Esophagus squamous epithelium (tissue), 5 donors: ENCODE measurements around the gene CCDC187. TPM values are rescaled to one million over a fixed set of nuclear protein-coding genes. Genes with fewer than 3 reads are reported as not detected.

Source experiments
- DNase-seq: peaks from one replicate; lab custom pipeline; 2025; lab: John Stamatoyannopoulos, UW
- H3K27ac ChIP-seq, 4 donors: fragments of 200-600 bp; sonication (generic); one replicate each; pipeline ENCODE4 v1.5.1; 2016 to 2019; ENCODE audit warnings: mild to moderate bottlenecking in 1 of 4
- H3K27me3 ChIP-seq, 4 donors: fragments of 200-600 bp; sonication (generic); 1 replicate in 3 of 4; 2 replicates in 1 of 4; pipeline versions ENCODE4 v1.5.1 to v1.6.0; 2017 to 2021; ENCODE audit warnings: antibody characterized with exemption in 1 of 4
- H3K36me3 ChIP-seq, 3 donors: fragments of 200-600 bp; sonication (generic); one replicate each; pipeline ENCODE4 v1.5.1; 2016 to 2019
- H3K4me1 ChIP-seq, 3 donors: fragments of 200-600 bp; sonication (generic); one replicate each; pipeline ENCODE4 v1.5.1; 2017 to 2019
- H3K4me3 ChIP-seq, 4 donors: fragments of 200-600 bp; sonication (generic); 1 replicate in 3 of 4; 2 replicates in 1 of 4; pipeline ENCODE4 v1.5.1; 2016 to 2019; ENCODE audit warnings: mild to moderate bottlenecking in 2 of 4, moderate library complexity in 1 of 4
- H3K9me3 ChIP-seq, 3 donors: fragments of 200-600 bp; sonication (generic); one replicate each; pipeline ENCODE4 v1.5.1; 2016 to 2019
- POLR2A ChIP-seq, 4 donors: fragments of 450-650 bp; IDR thresholded peaks; one replicate each; pipeline ENCODE4 v1.6.1; 2017; ENCODE audit warnings: antibody characterized with exemption in 4 of 4, mild to moderate bottlenecking in 4 of 4, moderate library complexity in 3 of 4
- WGBS, 2 donors: methylation state at CpG; one replicate each; pipeline ENCODE4 v1.1.5; 2018; 5-methylcytosine and 5-hydroxymethylcytosine counted together
- intact Hi-C: fragments of 100-400 bp; cut with DNase I; formaldehyde crosslinking; loops from one replicate; pipeline ENCODE4 v1.15.0; 2022
- total RNA-seq, 4 donors: library from RNA; depleted of rRNA; stranded (reverse); fragments of >200 nt; gene quantifications; one replicate each; pipeline ENCODE4 v1.1.0, GENCODE V29; 2016
- TF ChIP-seq, protein P1 (sequence below), 6 experiments: fragments of 450-650 bp in 4 of 6; fragments of 200-600 bp in 2 of 6; sonication (generic) in 2 of 6; IDR thresholded peaks; one replicate each; pipeline ENCODE4 v1.5.1; 2016 to 2019; ENCODE audit warnings: antibody characterized with exemption in 6 of 6, mild to moderate bottlenecking in 4 of 6, moderate library complexity in 4 of 6
- donor health status: DM: yes; HTN: yes; CAD: no.

CCDC187 gene
- total RNA-seq, 4 donors from 2014 or later, result not detected

DNA sequence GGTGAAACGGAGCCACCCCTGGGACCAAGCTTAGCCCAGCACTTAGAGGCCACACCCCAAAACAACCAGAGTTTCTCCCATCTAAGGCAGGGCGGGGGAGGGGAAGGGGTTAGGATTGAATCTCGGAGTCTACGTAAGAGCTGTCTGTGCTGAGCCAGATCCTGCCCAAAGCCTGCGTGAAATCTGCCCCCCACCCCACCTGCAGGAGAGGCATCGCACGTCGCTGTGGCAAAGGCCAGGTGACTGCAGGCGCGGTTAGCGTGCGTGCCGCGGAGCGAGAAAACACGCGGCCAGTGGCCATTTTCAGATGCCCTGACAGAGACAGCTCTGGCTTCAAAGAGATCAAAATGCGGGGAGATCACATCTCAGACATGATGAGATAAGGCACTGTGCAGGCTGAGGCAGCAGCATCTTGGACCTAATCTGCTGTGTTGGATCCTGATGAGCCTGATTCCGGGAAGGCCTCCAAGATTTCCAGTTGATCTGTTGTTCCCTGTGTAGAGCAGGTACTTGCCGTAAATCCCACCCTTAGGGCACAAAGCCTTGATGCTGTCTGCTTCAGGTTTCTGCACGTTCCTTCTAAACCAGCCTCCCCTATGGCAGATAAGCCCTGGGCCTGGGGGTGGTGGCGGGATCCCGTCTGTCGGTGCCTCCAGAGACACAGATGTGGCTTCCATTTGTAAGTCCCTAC, 55.8 kb downstream of the CCDC187 start:
- H3K27ac ChIP-seq, result peak overlapping the region in 1 of 4 donors; percentile 33
- no peak for DNase-seq
- intact Hi-C loops, result no loop called here
- no peak overlapping the region for H3K4me3 ChIP-seq
- no peaks in the 10 kb centered on the region for H3K36me3 ChIP-seq
- H3K27me3 ChIP-seq, result peaks cover 0 to 51% (median 0%) of the 10 kb centered on the region in 4 donors
- no peaks in the 10 kb centered on the region for H3K9me3 ChIP-seq
- 45 to 58% methylated on average over 12 to 16 of the region's 24 CpGs for WGBS, 2 donors
- TF ChIP-seq POLR2A (IDR thresholded peaks at IDR 0.05), result no peak
- TF ChIP-seq, protein P1, sequence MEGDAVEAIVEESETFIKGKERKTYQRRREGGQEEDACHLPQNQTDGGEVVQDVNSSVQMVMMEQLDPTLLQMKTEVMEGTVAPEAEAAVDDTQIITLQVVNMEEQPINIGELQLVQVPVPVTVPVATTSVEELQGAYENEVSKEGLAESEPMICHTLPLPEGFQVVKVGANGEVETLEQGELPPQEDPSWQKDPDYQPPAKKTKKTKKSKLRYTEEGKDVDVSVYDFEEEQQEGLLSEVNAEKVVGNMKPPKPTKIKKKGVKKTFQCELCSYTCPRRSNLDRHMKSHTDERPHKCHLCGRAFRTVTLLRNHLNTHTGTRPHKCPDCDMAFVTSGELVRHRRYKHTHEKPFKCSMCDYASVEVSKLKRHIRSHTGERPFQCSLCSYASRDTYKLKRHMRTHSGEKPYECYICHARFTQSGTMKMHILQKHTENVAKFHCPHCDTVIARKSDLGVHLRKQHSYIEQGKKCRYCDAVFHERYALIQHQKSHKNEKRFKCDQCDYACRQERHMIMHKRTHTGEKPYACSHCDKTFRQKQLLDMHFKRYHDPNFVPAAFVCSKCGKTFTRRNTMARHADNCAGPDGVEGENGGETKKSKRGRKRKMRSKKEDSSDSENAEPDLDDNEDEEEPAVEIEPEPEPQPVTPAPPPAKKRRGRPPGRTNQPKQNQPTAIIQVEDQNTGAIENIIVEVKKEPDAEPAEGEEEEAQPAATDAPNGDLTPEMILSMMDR (IDR thresholded peaks at IDR 0.05), result no peak
- peaks cover 11 to 65% (median 13%) of the 10 kb centered on the region in 3 donors for H3K4me1 ChIP-seq

DNA sequence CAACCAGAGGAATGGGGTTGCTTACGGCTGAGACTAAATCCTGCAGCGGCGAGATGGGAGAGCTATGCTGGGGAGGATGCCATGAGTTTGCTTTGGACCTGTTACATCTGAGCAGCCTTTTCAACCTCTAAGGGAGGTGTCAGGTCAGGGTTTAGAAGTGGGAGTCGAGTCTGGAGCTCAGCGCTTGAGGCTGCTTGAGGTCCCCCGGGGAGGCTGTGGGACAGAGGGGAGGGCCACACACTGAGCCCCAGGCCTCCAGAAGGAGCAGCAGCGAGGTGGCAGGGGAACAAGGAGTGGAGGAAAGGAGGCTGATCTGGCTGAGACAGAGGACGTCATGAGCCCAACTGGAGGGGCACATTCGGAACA, 56.4 kb downstream of the CCDC187 start:
- Histone ChIP-seq H3K36me3 (no peaks in the 10 kb centered on the region), H3K27ac (peak overlapping the region in 1 of 4 donors; percentile 33), H3K27me3 (peaks cover 0 to 46% (median 0%) of the 10 kb centered on the region in 4 donors), H3K4me1 (peaks cover 11 to 69% (median 13%) of the 10 kb centered on the region in 3 donors), H3K9me3 (no peaks in the 10 kb centered on the region), H3K4me3 (no peak overlapping the region)
- TF ChIP-seq, protein P1 (IDR thresholded peaks at IDR 0.05), result no peak
- no peak for TF ChIP-seq POLR2A (IDR thresholded peaks at IDR 0.05)
- DNase-seq, result no peak
- 33 to 36% methylated on average over 4 of the region's 9 CpGs for WGBS, 2 donors
- intact Hi-C loops, result no loop called here

DNA sequence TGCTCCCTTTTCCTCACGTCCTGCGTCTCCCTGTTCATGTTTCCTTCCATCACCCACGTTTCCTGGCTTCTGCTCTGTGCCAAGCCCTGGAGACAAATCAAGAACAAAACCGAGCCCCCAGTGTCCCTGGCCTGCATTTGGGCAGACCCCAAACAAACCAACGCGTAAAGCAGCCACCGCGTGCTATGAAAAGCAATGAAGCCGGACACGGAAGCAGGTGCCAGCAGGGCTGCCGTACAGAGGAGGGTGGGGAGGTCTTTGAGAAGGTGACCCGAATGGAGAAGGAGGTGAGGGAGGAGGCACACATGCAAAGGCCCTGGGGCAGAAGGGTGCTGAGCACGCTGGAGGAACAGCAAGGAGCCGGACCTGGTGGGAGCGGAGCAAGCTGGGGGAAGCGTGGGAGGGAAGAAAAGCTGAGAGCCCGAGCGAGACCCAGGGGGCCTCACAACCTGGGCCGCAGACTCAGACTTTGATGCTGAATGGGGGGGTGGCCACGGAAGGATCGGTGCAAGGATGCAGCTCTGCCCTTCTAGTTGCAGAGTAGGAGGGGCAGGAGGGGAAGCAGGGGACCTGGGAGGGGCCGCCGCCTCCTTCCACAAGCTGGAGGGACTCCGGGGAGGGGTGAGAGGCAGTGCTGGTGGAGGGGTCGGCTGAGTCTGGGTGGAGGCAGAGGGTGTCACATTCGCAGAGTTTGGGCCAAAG, 56.9 kb downstream of the CCDC187 start:
- DNase-seq, result no peak
- H3K27ac ChIP-seq, result peak overlapping the region in 1 of 4 donors; percentile 33
- WGBS, 2 donors, result 62 to 69% methylated on average over 22 to 23 of the region's 26 CpGs
- peaks cover 11 to 69% (median 13%) of the 10 kb centered on the region in 3 donors for H3K4me1 ChIP-seq
- no peaks in the 10 kb centered on the region for H3K36me3 ChIP-seq
- H3K9me3 ChIP-seq, result no peaks in the 10 kb centered on the region
- H3K27me3 ChIP-seq, result peaks cover 0 to 41% (median 0%) of the 10 kb centered on the region in 4 donors
- no peak for TF ChIP-seq POLR2A (IDR thresholded peaks at IDR 0.05)
- TF ChIP-seq, protein P1 (IDR thresholded peaks at IDR 0.05), result no peak
- no peak overlapping the region for H3K4me3 ChIP-seq
- intact Hi-C loops, result no loop called here

DNA sequence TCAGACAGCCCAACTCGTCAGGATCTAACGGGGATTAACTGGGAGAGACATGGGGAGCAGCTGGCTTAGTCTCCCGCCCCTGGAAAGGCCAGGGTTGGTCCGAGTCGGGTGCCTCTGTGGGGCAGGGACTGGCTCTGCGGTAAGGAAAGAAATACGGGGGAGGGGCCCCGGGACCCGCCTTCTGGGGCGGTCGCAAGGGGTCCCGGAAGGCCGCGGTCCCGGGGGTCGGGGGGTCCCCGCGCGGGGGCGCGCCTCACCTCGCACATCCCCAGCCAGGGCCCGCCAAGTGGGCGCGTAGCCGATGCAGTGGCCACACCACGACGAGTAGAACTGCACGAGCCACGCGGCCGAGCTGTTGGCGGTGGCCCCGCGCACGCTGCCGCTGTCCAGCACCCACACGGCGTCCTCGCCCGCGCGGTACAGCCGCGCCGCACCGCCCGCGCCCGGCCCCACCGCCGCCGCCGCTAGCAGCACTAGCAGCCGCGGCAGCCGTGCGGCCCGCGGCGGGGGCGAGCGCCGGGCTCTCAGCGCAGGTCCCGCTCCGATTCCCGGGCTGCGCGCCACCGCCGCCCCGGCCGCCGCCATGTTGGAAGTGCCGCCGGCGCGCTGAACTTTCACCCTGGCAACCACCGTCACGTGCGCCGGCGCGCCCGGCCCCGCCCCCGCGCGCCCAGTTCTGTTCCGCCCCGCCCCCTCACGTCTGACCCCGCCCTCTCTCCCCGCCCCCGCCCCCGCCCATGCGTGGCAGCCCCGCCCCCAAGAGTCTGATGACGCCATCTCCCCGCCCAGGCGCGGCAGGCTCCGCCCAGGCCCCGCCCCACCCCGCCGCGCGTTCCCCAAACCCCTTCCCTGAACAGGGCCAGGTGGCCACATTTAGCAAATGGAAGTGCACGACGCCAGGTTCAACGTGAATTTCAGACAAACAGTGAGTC, 58.4 kb downstream of the CCDC187 start, which contains the start of gene QSOX2:
TSS of gene QSOX2 (minus strand) at position 594 of the 932 bp plus-strand sequence. CDS start at position 585, 9 bp downstream.
- no peaks in the 10 kb centered on the region for H3K9me3 ChIP-seq
- TF ChIP-seq POLR2A (IDR thresholded peaks at IDR 0.05), result peak in 1 of 4 donors; percentile 10
- TF ChIP-seq, protein P1 (IDR thresholded peaks at IDR 0.05), result no peak
- H3K4me3 ChIP-seq, result peak within 1 kb of the TSS; percentile 66 to 93 (median 86)
- DNase-seq, result peak; percentile 30
- peak within 1 kb of the TSS; percentile 49 to 69 (median 64) for H3K27ac ChIP-seq
- intact Hi-C loops, result no loop called here
- H3K36me3 ChIP-seq, result no peaks in the 10 kb centered on the region
- WGBS, 2 donors, result 0 to 1% methylated on average over 4 to 32 of the region's 112 CpGs
- H3K27me3 ChIP-seq, result peaks cover 0 to 31% (median 0%) of the 10 kb centered on the region in 4 donors
- H3K4me1 ChIP-seq, result peaks cover 11 to 62% (median 13%) of the 10 kb centered on the region in 3 donors
